ENCODE measurements around the gene TRIO. TPM values are rescaled to one million over a fixed set of nuclear protein-coding genes. Genes with fewer than 3 reads are reported as not detected.
A peak's percentile ranks its signal among the peaks of the same experiment; 100 is the strongest.

The TRIO gene
- polyA plus RNA-seq, 3 donors, result 1.7 to 45.8 (median 2.1) TPM

DNA sequence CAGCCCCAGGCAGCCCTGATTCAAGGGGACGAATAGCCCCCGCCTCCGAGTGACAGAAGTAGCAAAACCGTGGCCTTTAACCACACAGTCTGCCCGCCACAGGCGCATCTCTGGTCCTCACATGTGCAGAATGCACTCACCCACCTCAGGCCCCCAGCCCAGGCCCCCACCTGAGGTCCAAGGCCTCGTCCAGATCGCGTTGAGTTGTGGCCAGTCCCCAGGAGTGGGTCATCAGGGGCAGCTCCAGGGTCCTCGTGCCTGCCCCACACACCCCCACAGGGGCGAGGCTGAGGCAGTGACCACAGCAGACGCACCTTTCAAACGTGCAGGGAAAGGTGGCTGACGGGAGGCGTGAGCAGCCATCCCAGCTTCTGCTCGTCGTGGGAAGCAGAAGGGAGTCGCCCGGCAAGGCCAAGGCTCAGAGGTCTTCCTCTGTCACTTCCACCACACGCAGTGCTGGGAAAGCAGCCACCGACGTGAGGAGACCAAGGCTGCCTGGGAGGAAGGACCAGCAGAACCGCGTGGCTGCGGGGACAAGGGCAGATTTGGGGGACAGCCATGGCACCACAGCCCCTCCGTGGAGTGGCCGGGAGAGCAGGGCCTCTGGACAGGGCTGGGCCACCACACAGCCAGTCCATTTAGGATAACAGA lies 360.7 kb downstream of the TRIO start:
- Histone ChIP-seq H3K9me3 (replicated peaks in 1 of 2; ENCODE audit: control insufficient read depth in 1 of 2, insufficient read depth in 1 of 2, low read length in 2 of 2) (no peaks in the 10 kb centered on the region), H3K36me3 (replicated peaks in 1 of 2; ENCODE audit: control insufficient read depth in 1 of 2, insufficient read depth in 2 of 2, low read length in 2 of 2) (peaks cover 94 to 99% of the 10 kb centered on the region in 2 donors), H3K79me2 (ENCODE audit: insufficient read depth, low read length) (peaks cover 3% of the 10 kb centered on the region), H3K4me2 (replicated peaks; ENCODE audit: extremely low read depth, low read length, poor library complexity, severe bottlenecking) (no peak overlapping the region), H3K4me3 (replicated peaks in 1 of 3; ENCODE audit: low read depth in 2 of 3, low read length in 3 of 3) (no peak overlapping the region), H3K4me1 (ENCODE audit: control insufficient read depth in 1 of 2, insufficient read depth in 2 of 2, low read length in 2 of 2) (no peaks in the 10 kb centered on the region), H3K27me3 (ENCODE audit: control insufficient read depth in 2 of 2, insufficient read depth in 2 of 2, low read length in 2 of 2) (no peaks in the 10 kb centered on the region), H3K27ac (ENCODE audit: low read depth in 1 of 2, low read length in 2 of 2) (no peak overlapping the region), H4K20me1 (ENCODE audit: insufficient read depth, low read length) (no peaks in the 10 kb centered on the region), H3K9ac (ENCODE audit: insufficient read depth, low read length, poor library complexity, severe bottlenecking) (no peak overlapping the region), H2AFZ (ENCODE audit: insufficient read depth, low read depth, low read length, poor library complexity, severe bottlenecking) (no peak overlapping the region)
- H3K27me3 Mint-ChIP-seq (ENCODE audit: low read depth in 3 of 3), result peaks cover 0 to 2% (median 2%) of the 10 kb centered on the region in 3 donors
- no peak for DNase-seq
- WGBS (ENCODE audit: insufficient coverage), result 95% methylated on average over 22 of the region's 27 CpGs
- no peaks in the 10 kb centered on the region for H3K4me1 Mint-ChIP-seq
- peak overlapping the region in 4 of 7 donors; percentile 42 to 70 (median 62) for H3K27ac Mint-ChIP-seq
- no peaks in the 10 kb centered on the region for H3K9me3 Mint-ChIP-seq
- no peak overlapping the region for H3K4me3 Mint-ChIP-seq
- H3K36me3 Mint-ChIP-seq, result peaks cover 78 to 92% of the 10 kb centered on the region in 2 donors
- intact Hi-C loops (cut with micrococcal nuclease), result no loop called here
- TF ChIP-seq, protein P1, sequence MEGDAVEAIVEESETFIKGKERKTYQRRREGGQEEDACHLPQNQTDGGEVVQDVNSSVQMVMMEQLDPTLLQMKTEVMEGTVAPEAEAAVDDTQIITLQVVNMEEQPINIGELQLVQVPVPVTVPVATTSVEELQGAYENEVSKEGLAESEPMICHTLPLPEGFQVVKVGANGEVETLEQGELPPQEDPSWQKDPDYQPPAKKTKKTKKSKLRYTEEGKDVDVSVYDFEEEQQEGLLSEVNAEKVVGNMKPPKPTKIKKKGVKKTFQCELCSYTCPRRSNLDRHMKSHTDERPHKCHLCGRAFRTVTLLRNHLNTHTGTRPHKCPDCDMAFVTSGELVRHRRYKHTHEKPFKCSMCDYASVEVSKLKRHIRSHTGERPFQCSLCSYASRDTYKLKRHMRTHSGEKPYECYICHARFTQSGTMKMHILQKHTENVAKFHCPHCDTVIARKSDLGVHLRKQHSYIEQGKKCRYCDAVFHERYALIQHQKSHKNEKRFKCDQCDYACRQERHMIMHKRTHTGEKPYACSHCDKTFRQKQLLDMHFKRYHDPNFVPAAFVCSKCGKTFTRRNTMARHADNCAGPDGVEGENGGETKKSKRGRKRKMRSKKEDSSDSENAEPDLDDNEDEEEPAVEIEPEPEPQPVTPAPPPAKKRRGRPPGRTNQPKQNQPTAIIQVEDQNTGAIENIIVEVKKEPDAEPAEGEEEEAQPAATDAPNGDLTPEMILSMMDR (IDR thresholded peaks at IDR 0.05), result no peak

DNA sequence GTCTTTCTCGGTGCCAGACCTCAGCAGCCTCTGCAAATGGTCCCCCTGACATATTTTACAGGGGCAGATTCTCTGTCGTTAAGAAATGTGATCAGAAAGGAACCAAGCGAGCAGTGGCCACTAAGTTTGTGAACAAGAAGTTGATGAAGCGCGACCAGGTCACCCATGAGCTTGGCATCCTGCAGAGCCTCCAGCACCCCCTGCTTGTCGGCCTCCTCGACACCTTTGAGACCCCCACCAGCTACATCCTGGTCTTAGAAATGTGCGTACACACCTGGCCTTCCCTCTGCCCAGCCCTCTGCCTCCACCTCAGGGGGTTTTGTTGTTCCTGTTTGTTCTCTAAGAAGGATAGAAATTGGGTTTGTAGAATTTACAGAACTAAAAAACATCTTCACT lies 361.2 kb downstream of the TRIO start:
- H3K27me3 Mint-ChIP-seq (ENCODE audit: low read depth in 3 of 3), result peaks cover 0 to 2% (median 2%) of the 10 kb centered on the region in 3 donors
- 100% methylated on average over 3 of the region's 8 CpGs for WGBS (ENCODE audit: insufficient coverage)
- no peak overlapping the region for H3K27ac ChIP-seq (ENCODE audit: low read depth in 1 of 2, low read length in 2 of 2)

More for the DNA sequence above, 361.2 kb downstream of the TRIO start:
- H3K4me3 Mint-ChIP-seq, result no peak overlapping the region
- no peak overlapping the region for H3K4me3 ChIP-seq (replicated peaks in 1 of 3; ENCODE audit: low read depth in 2 of 3, low read length in 3 of 3)
- H4K20me1 ChIP-seq (ENCODE audit: insufficient read depth, low read length), result no peaks in the 10 kb centered on the region
- intact Hi-C loops (cut with micrococcal nuclease), result no loop called here
- peaks cover 72 to 90% of the 10 kb centered on the region in 2 donors for H3K36me3 Mint-ChIP-seq
- peaks cover 89 to 94% of the 10 kb centered on the region in 2 donors for H3K36me3 ChIP-seq (replicated peaks in 1 of 2; ENCODE audit: control insufficient read depth in 1 of 2, insufficient read depth in 2 of 2, low read length in 2 of 2)
- no peak overlapping the region for H2AFZ ChIP-seq (ENCODE audit: insufficient read depth, low read depth, low read length, poor library complexity, severe bottlenecking)
- no peaks in the 10 kb centered on the region for H3K4me1 ChIP-seq (ENCODE audit: control insufficient read depth in 1 of 2, insufficient read depth in 2 of 2, low read length in 2 of 2)
- H3K9me3 Mint-ChIP-seq, result no peaks in the 10 kb centered on the region
- DNase-seq, result no peak
- H3K27me3 ChIP-seq (ENCODE audit: control insufficient read depth in 2 of 2, insufficient read depth in 2 of 2, low read length in 2 of 2), result no peaks in the 10 kb centered on the region
- no peak overlapping the region for H3K4me2 ChIP-seq (replicated peaks; ENCODE audit: extremely low read depth, low read length, poor library complexity, severe bottlenecking)
- H3K4me1 Mint-ChIP-seq, result no peaks in the 10 kb centered on the region
- TF ChIP-seq, protein P1 (IDR thresholded peaks at IDR 0.05), result no peak
- peaks cover 3% of the 10 kb centered on the region for H3K79me2 ChIP-seq (ENCODE audit: insufficient read depth, low read length)
- no peaks in the 10 kb centered on the region for H3K9me3 ChIP-seq (replicated peaks in 1 of 2; ENCODE audit: control insufficient read depth in 1 of 2, insufficient read depth in 1 of 2, low read length in 2 of 2)
- no peak overlapping the region for H3K9ac ChIP-seq (ENCODE audit: insufficient read depth, low read length, poor library complexity, severe bottlenecking)
- peak overlapping the region in 1 of 7 donors; percentile 59 for H3K27ac Mint-ChIP-seq

All from CD14-positive monocyte (primary cell).